SK-N-SH treated with all-trans-retinoic acid at 6 μM for 48 hours (cell line): ENCODE measurements around the gene FARS2.

ENCODE experiments used
- ATAC-seq: fragments of 200-7000 bp; cut with Tn5 transposase; 3 replicates; pipeline ENCODE4 v1.9.1; 2020; ENCODE audit warnings: mild to moderate bottlenecking, moderate library complexity
- BACH2 ChIP-seq: fragments of 250-450 bp; sonication (Bioruptor Pico); IDR thresholded peaks from 2 replicates; pipeline ENCODE4 v1.9.0; 2021; ENCODE audit warnings: mild to moderate bottlenecking, borderline replicate concordance
- CSDC2 ChIP-seq: fragments of 250-450 bp; sonication (Bioruptor Pico); IDR thresholded peaks from 2 replicates; pipeline ENCODE4 v1.5.0; 2020; ENCODE audit warnings: mild to moderate bottlenecking, moderate library complexity
- ESRRG ChIP-seq: fragments of 250-450 bp; sonication (Bioruptor Pico); IDR thresholded peaks from 2 replicates; pipeline ENCODE4 v1.6.1; 2021; ENCODE audit warnings: mild to moderate bottlenecking
- GLIS3 ChIP-seq: fragments of 250-450 bp; sonication (Bioruptor Pico); IDR thresholded peaks from 2 replicates; pipeline ENCODE4 v1.5.0; 2020; ENCODE audit warnings: mild to moderate bottlenecking, moderate library complexity
- ISL1 ChIP-seq: fragments of 250-450 bp; sonication (Bioruptor Pico); IDR thresholded peaks from 2 replicates; pipeline ENCODE4 v2.1.2; 2022; ENCODE audit warnings: mild to moderate bottlenecking, moderate library complexity
- OSR1 ChIP-seq: fragments of 250-450 bp; sonication (Bioruptor Pico); IDR thresholded peaks from 2 replicates; pipeline ENCODE4 v1.8.0; 2022; ENCODE audit warnings: moderate library complexity, mild to moderate bottlenecking, inconsistent platforms
- PATZ1 ChIP-seq: fragments of 250-450 bp; sonication (Bioruptor Pico); IDR thresholded peaks from 2 replicates; pipeline ENCODE4 v1.8.0; 2020; ENCODE audit warnings: mild to moderate bottlenecking, moderate library complexity, borderline replicate concordance
- PPARA ChIP-seq: fragments of 250-450 bp; sonication (Bioruptor Pico); IDR thresholded peaks from 2 replicates; pipeline ENCODE4 v1.5.0; 2020; ENCODE audit warnings: mild to moderate bottlenecking, borderline replicate concordance
- SNAI2 ChIP-seq: fragments of 250-450 bp; sonication (Bioruptor Pico); IDR thresholded peaks from 2 replicates; pipeline ENCODE4 v1.5.0; 2020; ENCODE audit warnings: mild to moderate bottlenecking, moderate library complexity
- TCF4 ChIP-seq: fragments of 250-450 bp; sonication (Bioruptor Pico); IDR thresholded peaks from 2 replicates; pipeline ENCODE4 v1.8.0; 2021; ENCODE audit warnings: mild to moderate bottlenecking, moderate library complexity, borderline replicate concordance
- TOX ChIP-seq: fragments of 250-450 bp; sonication (Bioruptor Pico); IDR thresholded peaks from 2 replicates; pipeline ENCODE4 v1.8.0; 2021; ENCODE audit warnings: mild to moderate bottlenecking, moderate library complexity, borderline replicate concordance
- TSHZ2 ChIP-seq: fragments of 250-450 bp; sonication (Bioruptor Pico); IDR thresholded peaks from 2 replicates; pipeline ENCODE4 v1.5.0; 2020; ENCODE audit warnings: mild to moderate bottlenecking, moderate library complexity
- ZC3H10 ChIP-seq: fragments of 250-450 bp; sonication (Bioruptor Pico); IDR thresholded peaks from 2 replicates; pipeline ENCODE4 v1.5.1; 2021; ENCODE audit warnings: mild to moderate bottlenecking, moderate library complexity
- ZFP3 ChIP-seq: fragments of 250-450 bp; sonication (Bioruptor Pico); IDR thresholded peaks from 2 replicates; pipeline ENCODE4 v1.5.0; 2020; ENCODE audit warnings: mild to moderate bottlenecking, moderate library complexity
- ZFP30 ChIP-seq: fragments of 450-650 bp; formaldehyde crosslinking; IDR thresholded peaks from 2 replicates; pipeline ENCODE4 v1.5.0; 2022; ENCODE audit warnings: mild to moderate bottlenecking, moderate library complexity
- ZNF565 ChIP-seq: fragments of 450-650 bp; formaldehyde crosslinking; conservative IDR thresholded peaks from 2 replicates; pipeline ENCODE4 v1.5.0; 2020; ENCODE audit warnings: low read depth, mild to moderate bottlenecking, moderate library complexity
- ZNF70 ChIP-seq: fragments of 450-650 bp; formaldehyde crosslinking; IDR thresholded peaks from 2 replicates; pipeline ENCODE4 v1.5.0; 2020; ENCODE audit warnings: mild to moderate bottlenecking, moderate library complexity
- ZNF8 ChIP-seq: fragments of 450-650 bp; formaldehyde crosslinking; IDR thresholded peaks from 2 replicates; pipeline ENCODE4 v1.5.0; 2020; ENCODE audit warnings: mild to moderate bottlenecking, moderate library complexity
- TF ChIP-seq, protein P1 (sequence below): fragments of 250-450 bp; sonication (Bioruptor Pico); IDR thresholded peaks from 2 replicates; pipeline ENCODE4 v1.5.1; 2020; ENCODE audit warnings: low read depth, mild to moderate bottlenecking, moderate library complexity
- TF ChIP-seq, protein P2 (sequence below): fragments of 250-450 bp; sonication (Bioruptor Pico); IDR thresholded peaks from 2 replicates; pipeline ENCODE4 v1.5.1; 2021; ENCODE audit warnings: mild to moderate bottlenecking, moderate library complexity
- TF ChIP-seq, protein P3 (sequence below): fragments of 250-450 bp; sonication (Bioruptor Pico); IDR thresholded peaks from 2 replicates; pipeline ENCODE4 v1.8.0; 2021; ENCODE audit warnings: low read depth, mild to moderate bottlenecking, moderate library complexity, borderline replicate concordance

FARS2 gene

DNA sequence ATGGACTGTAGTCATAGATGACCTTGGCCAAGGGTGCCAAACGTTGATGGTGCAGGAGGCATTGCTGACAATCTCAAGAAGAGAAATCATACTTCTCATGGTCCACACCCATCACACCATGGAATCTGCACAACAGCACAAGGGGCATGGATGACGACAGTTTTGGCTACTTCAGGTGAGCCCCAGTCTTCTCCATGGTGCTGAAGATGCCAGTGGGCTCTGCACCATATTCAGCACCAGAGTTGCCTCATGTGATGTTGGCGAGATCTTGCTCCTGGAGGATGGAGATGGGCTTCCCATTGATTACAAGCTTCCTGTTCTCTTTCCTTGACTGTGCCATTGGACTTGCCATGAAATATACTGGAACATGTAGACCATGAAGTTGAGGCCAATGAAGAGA lies 556.6 kb downstream of the FARS2 start:
- ATAC-seq, result no peak
- TF ChIP-seq, protein P1, sequence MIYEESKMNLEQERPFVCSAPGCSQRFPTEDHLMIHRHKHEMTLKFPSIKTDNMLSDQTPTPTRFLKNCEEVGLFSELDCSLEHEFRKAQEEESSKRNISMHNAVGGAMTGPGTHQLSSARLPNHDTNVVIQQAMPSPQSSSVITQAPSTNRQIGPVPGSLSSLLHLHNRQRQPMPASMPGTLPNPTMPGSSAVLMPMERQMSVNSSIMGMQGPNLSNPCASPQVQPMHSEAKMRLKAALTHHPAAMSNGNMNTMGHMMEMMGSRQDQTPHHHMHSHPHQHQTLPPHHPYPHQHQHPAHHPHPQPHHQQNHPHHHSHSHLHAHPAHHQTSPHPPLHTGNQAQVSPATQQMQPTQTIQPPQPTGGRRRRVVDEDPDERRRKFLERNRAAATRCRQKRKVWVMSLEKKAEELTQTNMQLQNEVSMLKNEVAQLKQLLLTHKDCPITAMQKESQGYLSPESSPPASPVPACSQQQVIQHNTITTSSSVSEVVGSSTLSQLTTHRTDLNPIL (CRISPR knock-in tag), result no peak
- TF ChIP-seq TOX, result no peak
- TF ChIP-seq PPARA, result no peak
- no peak for TF ChIP-seq ESRRG (CRISPR knock-in tag)
- no peak for TF ChIP-seq GLIS3 (CRISPR knock-in tag)
- TF ChIP-seq ZNF565 (CRISPR knock-in tag), result no peak
- no peak for TF ChIP-seq ZNF8 (CRISPR knock-in tag)
- TF ChIP-seq ISL1 (CRISPR knock-in tag), result no peak
- no peak for TF ChIP-seq CSDC2 (CRISPR knock-in tag)
- TF ChIP-seq OSR1 (CRISPR knock-in tag), result no peak
- TF ChIP-seq, protein P2, sequence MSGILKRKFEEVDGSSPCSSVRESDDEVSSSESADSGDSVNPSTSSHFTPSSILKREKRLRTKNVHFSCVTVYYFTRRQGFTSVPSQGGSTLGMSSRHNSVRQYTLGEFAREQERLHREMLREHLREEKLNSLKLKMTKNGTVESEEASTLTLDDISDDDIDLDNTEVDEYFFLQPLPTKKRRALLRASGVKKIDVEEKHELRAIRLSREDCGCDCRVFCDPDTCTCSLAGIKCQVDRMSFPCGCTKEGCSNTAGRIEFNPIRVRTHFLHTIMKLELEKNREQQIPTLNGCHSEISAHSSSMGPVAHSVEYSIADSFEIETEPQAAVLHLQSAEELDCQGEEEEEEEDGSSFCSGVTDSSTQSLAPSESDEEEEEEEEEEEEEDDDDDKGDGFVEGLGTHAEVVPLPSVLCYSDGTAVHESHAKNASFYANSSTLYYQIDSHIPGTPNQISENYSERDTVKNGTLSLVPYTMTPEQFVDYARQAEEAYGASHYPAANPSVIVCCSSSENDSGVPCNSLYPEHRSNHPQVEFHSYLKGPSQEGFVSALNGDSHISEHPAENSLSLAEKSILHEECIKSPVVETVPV (CRISPR knock-in tag), result no peak
- no peak for TF ChIP-seq PATZ1 (CRISPR knock-in tag)
- TF ChIP-seq SNAI2 (CRISPR knock-in tag), result no peak
- no peak for TF ChIP-seq TSHZ2 (CRISPR knock-in tag)
- TF ChIP-seq ZC3H10 (CRISPR knock-in tag), result no peak
- no peak for TF ChIP-seq ZFP30 (CRISPR knock-in tag)
- TF ChIP-seq, all 23 proteins: peak for 0

GRCh38 chr6:5818959-5819358 lies 557.6 kb downstream of the FARS2 start:
- TF ChIP-seq OSR1 (CRISPR knock-in tag), result no peak
- TF ChIP-seq, protein P3, sequence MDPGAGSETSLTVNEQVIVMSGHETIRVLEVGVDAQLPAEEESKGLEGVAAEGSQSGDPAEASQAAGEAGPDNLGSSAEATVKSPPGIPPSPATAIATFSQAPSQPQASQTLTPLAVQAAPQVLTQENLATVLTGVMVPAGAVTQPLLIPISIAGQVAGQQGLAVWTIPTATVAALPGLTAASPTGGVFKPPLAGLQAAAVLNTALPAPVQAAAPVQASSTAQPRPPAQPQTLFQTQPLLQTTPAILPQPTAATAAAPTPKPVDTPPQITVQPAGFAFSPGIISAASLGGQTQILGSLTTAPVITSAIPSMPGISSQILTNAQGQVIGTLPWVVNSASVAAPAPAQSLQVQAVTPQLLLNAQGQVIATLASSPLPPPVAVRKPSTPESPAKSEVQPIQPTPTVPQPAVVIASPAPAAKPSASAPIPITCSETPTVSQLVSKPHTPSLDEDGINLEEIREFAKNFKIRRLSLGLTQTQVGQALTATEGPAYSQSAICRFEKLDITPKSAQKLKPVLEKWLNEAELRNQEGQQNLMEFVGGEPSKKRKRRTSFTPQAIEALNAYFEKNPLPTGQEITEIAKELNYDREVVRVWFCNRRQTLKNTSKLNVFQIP, result no peak
- TF ChIP-seq ZFP3 (CRISPR knock-in tag), result no peak
- no peak for TF ChIP-seq BACH2 (CRISPR knock-in tag)
- TF ChIP-seq TSHZ2 (CRISPR knock-in tag), result no peak
- TF ChIP-seq TCF4 (CRISPR knock-in tag), result no peak
- no peak for TF ChIP-seq ISL1 (CRISPR knock-in tag)
- TF ChIP-seq, protein P2 (CRISPR knock-in tag), result no peak
- TF ChIP-seq ZNF70 (CRISPR knock-in tag), result no peak

More at GRCh38 chr6:5818959-5819358, 557.6 kb downstream of the FARS2 start:
- ATAC-seq, result no peak
